NCI-H1105 treated with DMSO at 0.1 percent for 48 hours (cell line): ENCODE measurements around the gene EPHA2.
A peak's percentile ranks its signal among the peaks of the same experiment; 100 is the strongest.
"Not testable (repeated sequence)": the region's sequence is repeated elsewhere in the genome, so short reads cannot be mapped to it uniquely, and the experiment has no call there.

Experiments
- DNase-seq: peaks from one replicate; lab custom pipeline; 2025; lab: John Stamatoyannopoulos, UW

Gene EPHA2

DNA sequence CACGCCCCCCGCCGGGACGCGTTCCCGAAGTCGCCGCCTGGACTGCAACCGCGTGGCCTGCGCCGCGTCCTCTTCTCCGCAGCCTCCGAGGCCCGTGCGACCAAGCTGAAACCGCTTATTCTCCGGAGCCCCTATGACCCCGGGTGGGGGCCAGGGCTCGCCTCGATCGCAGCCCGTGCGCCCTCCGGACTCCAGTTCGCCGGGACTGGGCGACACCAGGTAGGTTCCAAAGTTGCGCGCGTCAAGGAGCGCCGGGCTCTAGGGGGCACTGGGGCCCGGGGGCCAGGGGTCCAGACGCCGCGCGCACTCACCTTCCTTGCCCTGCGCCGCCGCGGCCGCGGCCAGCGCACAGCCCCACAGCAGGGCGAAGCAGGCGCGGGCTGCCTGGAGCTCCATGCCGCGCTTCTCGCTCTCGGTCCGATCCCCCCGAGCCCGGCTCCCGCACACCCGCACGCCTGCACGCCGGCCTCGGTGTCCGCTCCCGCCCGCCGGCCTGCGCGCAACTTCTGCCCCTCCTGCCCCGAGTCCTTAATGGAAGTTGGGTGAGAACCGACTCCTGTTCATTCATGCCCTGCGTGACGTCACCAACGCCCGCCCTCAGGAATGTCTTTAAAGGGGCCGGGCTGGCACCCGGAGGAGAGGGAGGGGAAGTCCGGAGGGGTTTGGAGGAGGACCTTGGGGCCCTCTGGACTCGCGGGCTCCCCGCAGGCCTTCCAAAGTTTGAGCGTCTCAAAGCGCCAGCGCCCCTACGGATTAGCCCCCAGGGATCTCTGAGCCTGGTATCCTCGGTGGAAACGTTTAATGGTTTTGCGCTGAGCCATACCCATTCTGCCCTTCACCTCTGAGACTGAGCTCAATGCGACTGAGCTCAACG lies at the start of gene EPHA2:
EPHA2 (minus strand) TSS at position 533 of the 874 bp plus-strand sequence; CDS start at position 396, 137 bp downstream.
- peak; percentile 47 for DNase-seq

DNA sequence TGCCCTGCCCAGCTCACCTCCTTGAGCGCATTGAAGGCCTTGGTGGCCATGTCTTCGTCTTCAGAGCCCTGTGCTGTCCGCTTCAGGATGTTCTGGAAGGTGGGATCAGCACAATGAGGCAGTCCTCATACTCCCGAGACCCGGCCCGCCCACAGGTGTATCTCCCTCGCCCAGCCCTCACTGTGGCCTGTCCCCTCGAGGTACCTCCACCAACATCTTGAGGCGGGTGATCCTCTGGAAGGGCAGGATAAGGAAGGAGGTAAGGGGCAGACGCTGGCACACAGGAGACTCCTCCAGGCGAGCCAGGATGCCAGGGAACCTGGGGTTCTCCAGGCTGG lies 49.4 kb upstream of the EPHA2 start:
- DNase-seq = no peak

DNA sequence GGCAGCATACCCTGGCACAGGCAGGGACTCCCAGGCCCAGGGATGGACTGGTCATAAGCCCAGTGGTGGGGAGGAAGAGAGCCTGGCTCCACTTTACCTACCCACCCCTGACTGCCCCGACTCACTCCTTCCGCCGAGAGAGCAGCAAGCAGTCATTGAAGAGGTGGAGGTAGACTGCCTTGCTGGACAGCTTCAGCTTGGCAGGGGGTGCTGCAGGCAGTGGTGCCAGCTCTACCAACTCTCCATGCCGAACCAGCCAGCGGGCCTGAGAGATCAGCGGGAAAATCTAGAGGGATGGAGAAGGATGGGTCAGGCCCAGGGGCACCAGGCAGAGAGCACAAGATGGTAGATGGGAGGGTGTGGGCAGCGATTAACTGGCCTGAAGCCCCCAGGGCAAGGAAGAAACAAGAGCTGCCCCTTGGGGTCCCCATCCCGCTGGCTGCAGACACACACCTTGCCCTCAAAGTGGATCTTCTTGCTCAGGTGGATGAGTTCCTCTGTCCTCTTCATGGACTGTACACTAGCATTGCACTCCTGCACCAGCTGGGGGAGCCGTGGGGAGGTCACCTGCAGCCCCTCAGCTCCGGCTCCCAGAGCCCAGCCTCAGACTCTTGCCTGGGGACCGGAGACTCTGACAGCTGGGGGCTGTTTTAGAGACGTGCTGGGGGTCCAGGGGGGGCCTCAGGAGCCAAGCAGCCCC lies 48.9 kb upstream of the EPHA2 start:
- DNase-seq = peak; percentile 27

DNA sequence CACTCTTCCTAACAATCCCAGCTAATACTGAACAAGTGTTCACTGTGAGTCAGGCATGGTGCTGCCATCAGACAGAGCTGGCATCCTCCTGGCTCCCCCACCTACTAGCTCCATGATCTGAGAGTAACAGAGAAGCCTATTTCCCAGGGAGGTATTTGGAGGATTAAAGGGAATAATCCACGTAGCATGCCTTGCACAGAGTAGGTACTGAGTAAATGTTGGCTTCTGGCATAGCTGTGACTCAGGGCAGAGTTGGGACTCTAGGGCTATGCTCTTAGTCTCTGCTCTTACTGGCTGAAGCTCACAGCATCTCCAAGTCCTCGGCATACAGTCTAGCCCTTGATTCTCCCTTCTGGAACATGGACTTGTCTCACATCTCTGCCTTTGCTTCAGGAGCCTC lies 48.3 kb upstream of the EPHA2 start:
- no peak for DNase-seq

DNA sequence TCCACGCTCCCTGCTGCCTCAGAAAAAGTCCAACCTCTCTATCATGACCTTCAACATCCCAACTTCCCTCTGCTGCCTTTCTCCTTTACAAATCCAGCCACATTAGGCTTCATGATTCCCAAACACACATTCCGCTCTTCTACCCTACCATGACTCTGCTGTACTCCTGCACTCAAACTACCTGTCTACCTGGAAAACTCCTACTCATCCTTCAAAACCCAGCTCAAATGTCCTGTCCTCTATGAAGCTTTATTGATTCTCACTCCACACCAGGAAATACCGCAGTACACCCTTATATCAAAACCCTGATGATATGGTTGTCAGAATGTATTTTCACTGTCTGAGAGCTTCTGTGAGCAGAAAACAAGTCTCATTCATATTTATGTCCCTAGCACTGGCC lies 47.7 kb upstream of the EPHA2 start:
- DNase-seq = no peak

DNA sequence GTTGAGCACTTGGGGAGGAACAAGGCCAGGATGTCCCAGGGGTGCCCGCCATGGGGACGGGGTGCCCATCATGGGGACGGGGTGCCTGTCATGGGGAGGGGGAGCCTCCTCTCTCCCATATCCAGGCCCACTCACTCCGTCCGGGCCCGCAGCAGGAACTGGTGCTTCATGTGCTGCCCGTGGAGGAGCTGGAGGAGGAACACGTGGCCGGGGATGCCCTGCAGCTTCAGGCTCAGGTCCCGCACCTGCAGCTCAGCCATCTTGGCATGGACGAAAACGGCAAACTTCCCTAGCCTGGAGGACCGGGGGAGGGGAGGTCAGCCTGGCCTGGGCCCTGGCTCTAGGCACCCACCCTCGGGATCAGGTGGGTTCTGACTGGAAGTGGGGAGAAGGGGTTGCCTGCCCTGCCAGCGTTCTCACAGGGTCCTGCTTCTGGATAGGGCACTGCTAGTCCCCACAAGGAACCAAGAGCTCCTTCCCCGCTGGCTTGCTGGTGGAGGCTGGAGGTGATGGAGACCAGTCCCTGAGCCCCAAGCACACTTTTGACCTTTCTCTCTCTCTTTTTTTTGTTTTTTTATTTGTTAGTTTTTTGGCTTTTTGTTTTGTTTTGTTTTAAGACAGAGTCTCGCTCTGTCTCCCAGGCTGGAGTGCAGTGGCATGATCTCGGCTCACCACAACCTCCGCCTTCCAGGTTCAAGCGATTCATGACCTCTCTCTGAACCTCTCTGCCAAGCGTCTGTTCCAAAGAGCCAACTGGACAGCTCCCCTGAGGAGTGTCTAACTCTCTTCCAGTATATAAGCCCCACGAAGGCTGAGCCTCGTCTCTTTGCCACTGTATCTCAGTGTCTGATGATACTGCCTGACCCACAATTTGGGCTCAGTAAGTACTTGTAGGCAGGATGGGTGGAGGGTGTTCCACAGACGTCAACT lies 46.7 kb upstream of the EPHA2 start:
- DNase-seq = no peak

DNA sequence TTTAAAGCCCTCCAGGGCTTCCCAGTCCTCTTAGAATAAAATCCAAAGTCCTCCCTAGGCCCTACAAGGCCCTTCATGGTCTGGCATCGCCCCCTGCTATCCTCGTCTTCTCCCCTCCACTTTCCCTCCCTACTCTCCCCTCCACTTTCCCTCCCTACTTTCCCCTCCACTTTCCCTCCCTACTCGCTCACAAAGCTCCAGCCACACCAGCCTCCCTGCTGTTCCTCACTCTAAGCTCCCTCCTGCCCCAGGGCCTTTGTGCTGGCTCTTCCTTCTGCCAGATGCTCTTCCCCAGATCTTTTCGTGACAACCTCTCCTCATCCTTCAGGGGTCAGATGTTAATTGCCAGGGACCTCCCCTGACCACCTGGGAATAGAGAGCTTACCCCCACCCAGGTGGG lies 43.8 kb upstream of the EPHA2 start:
- no peak for DNase-seq

DNA sequence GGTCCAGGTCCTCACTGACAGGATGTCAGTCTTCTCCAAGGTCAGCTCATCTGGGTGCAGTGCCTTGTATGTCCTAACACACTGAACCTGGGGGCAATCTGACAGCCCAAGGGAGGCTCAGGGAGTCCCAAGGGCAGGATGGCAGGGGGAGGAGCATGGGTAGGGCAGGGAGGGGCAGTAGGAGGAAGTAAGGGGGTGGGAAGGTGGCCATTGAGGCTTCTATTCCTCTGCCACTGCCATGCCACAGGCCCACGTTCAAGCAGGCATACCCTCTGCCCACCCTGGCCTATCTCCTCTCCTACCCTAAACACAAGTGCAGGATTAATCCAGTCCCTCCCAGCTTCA lies 43.3 kb upstream of the EPHA2 start:
- DNase-seq = no peak

DNA sequence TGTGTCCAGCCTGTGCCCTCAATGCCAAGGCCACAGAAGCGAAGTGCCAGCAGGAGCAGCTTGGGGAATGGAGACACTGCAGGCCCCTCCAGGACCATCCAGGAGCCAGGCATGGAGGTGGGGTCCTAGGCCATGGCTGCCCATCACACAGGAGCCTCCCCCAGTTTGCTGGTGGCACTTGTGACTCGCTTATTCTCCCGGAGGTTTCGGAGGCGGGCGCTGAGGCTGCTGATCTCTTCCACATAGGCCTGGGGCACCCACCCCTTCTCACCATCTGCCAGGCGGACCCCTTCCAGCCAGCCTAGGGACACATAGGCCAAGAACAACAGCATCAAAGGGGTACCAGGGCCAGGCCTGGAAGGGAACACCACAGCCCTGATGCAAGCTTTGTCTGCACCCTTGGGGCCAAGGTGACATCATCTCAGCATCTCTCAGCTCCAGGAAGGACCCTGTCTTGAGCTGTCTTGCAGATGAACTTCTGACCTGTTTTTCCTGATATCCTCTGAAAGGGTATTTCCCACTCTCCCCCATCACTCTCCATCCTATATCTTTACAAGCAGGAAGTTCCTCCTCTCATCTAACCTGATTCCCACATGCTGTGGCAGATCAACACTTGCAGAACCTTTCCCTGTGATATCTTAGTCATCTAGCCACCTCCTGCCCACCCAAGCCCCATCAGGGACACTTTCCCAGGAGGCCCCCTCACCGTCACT lies 42.7 kb upstream of the EPHA2 start:
- no peak for DNase-seq

DNA sequence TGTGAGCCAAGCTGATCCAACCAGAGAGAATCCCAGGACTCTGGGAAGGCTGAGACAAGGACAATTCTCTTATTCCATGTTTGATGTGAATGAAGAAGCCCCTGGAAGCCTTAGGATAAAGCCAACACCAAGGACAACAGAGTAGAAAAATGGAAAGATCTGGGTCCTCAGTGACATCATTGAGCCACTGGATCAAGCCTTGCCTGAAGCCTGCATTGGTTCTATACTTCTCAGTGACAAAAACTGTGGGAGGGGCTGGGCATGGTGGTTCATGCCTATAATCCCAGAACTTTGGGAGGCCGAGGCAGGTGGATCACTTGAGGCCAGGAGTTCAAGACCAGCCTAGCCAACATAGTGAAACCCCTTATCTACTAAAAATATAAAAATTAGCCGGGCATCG lies 41.0 kb upstream of the EPHA2 start:
- DNase-seq = no peak

DNA sequence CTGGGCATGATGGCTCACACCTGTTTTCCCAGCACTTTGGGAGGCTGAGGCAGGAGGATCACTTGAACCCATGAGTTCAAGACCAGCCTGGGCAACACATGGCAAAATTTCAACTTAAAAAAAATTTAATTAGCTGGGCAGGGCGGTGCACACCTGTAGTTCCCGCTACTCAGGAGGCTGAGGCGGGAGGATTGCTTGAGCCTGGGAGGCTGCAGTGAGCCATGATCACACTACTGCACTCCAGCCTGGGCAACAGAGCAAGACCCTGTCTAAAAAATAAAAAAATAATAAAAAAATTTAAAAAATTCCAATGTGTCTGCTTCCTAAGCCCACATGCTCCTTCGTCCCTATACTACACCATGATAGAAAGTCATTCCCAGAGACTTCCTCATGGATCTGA lies 40.3 kb upstream of the EPHA2 start:
- DNase-seq = not testable (repeated sequence)

DNA sequence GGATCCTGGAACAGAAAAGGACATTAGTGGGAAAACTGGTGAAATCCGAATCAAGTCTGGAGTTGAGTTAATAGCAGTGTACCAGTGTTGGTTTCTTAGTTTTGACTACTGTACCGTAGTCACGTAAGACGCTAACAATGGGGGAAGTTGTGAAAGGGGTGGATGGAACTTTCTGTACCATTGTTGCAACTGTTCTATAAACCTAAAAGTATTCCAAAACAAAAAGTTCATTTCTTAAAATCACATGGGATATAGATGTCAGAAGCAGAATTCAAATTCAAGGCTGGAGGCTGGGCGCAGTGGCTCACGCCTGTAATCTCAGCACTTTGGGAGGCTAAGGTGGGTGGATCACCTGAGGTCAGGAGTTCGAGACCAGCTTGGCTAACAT lies 39.6 kb upstream of the EPHA2 start:
- no peak for DNase-seq

DNA sequence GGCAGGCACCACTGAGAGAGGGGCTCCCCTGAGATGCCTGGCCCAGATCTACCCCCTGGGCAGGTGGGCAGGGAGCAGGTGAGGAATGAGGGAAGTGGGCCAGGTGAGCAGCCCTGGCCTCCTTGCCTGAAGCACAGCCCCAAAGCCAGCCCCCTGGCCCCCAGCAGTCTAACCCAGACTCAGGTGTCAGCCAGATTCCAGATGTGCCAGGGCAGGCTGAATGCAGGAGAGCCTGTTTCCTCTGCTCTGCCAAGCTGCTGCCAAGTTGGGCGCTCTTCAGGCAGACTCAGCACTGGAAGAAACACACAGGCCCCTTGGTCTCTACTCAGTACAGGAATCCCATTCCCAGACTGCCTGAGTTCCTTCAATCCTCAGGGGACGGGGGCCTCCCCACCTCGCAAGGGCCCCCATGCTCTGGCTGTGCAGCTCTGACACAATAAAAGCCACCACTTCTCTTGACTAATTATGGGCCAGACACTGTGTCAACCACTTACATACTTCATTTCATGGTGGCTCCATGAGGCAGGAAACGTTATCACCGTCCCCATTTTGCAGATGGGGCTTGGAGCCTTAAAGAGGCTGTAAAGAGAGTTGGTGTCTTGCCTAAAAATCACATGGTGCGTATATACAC lies 36.2 kb upstream of the EPHA2 start:
- peak; percentile 33 for DNase-seq

DNA sequence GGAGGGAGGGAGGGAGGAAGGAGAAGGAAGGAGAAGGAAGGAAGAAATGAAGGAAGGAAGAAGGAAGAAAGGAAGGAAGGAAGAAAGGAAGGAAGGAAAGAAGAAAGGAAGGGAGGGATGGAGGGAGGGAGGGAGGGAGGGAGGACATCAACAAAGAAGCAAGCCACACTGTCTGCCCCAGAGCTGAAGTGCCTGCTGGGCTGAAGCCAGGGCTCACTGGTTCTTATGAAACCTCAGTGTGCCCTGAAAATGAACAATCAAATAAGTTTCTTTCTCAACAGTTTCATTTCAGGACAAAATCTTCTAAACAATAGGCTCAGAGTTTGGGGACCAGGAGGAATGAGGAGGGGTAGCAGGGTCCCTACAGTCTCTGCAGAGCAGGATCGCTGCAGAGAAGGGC lies 35.4 kb upstream of the EPHA2 start:
- DNase-seq = no peak

DNA sequence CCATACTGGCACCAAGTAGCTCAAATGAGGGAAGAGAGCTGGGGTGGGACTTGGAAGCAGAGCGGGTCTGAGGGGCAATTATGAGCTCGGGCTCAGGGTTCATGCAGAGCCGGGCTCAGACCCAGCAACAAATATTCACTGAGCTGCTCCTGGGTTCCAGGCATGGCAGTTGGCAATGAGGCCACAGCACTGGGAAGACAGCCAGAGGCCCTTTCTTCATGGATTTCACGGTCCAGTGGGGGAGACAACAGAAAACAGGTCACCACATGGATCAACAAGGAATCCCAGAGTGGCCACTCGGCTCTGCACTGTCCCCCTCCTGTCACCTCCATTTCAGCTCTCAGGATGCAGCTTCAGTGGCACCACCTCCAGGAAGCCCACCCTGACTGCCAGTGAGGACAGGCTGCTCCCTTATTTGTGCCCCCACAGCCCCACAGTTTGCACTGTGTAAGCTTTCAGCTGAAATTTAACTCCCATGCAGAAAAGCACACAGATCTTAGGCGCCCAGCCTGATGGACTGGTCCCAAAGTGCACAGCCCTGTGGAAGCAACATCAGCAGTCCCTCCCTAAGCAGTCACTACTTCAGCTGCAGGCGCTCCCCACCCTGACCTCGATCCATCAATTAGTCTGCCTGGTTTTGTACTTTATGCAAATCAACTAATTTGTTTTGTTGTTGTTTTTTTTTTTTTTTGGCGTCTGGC lies 34.2 kb upstream of the EPHA2 start:
- DNase-seq = no peak

DNA sequence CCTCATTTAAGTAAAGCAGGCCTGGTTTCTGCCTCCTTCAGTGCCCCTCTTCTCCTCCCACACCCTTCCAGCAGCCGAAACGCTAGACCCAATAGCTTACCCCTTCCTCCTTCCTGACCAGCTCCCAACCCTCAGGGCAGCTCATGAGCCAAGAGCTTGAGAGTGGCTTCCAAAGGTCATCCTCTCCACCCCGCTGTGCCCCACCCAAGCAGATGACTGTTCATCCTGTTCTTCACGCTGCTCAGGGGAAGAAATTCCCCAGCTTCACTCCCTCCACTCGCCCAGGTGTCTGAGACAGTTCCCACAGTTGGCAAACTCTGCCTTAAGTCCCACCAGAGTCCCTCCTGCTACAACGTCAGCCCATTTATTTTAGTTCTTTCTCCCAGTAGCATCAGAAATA lies 33.1 kb upstream of the EPHA2 start:
- DNase-seq = no peak

DNA sequence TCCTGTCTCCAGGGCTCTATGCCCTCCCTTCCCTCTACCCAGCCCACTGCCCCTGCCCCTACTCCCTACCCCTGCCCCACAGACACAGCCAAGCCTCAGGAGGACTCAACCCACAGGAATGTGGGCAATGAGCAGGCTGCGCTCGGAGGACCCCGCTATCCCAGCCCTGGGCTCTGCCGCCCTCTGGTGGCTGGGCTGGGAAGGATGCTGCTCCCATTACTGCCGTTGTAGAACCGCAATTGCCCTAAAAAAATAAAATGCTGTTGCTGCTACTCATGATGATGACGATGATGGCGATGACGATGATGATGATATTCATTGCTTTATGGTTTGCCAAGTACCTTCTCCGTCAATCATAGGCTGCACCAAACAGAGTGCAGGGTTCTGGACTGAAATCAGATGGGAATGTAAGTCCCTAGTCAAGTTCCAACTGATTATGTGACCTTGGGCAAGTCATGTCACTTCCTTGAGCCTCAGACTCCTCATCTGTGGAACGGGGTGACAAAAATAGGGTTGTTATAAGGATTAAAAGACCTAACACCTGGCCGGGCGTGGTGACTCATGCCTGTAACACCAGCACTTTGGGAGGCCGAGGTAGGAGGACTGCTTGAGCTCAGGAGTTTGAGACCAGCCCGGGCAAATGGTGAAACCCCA lies 32.0 kb upstream of the EPHA2 start:
- DNase-seq = peak; percentile 53

DNA sequence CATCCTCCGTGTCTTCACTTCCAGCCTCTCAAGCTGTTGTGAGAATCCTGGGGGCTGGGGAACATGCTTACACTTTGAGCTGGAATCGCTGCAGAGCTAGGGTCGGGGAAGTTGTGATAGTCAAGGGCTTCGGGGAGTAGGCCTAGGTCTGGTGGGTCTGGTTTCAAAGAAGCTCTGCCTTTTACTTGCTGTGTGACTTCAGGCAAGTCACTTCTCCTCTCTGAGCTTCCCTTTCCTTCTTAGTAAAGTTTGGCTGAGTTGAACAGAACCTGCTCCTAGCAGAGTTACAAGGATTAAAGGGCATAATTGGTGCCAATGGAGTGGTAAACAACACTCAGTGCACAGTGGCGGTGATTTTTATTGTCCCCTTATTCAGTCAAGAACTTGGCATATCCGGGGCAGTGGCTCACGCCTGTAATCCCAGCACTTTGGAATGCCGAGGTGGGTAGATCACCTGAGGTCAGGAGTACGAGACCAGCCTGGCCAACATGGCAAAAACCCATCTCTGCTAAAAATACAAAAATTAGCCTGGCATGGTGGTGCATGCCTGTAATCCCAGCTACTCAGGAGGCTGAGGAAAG lies 30.9 kb upstream of the EPHA2 start:
- no peak for DNase-seq

DNA sequence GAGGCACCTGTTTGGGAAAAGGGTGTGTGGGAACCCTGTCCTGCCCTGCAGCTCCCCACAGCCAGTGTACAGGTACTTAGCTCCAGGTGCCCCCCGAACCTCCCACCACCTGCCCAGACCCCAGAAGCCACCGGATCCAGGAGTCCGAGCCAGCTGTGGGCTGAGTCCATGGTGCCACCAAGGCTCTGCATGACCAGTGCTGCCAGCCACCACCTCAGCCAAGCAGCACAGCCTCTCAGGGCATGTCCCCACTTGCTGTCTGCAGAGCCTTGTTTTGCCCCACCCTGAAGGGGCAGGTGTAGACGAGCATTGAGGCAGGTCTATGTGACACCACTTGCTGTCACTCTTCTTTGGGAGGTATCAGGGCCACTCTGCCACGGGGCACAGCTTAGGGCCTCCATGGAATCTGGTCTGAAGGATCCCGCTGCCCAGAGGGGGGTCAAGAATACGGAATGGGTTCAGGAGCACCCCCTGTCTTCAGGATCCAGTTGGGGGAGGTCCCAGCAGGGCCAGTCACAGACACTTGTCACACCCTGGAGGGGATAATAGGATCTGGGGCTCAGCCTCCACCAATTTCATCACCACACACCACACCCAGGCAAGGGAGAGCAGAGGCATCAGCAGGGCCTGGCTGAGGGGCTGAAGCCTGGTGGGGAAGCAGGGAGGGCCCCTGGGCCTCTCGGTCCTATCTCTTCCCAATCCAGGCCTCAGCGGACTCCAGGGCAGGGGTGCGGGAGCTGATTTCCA lies 28.9 kb upstream of the EPHA2 start:
- DNase-seq = peak; percentile 51
